HepG2 (cell line): ENCODE measurements around the gene TUBB. TPM values are rescaled to one million over a fixed set of nuclear protein-coding genes. Genes with fewer than 3 reads are reported as not detected.

Experiments
- ADNP ChIP-seq: sonication (generic); formaldehyde crosslinking; IDR thresholded peaks from 2 replicates; pipeline ENCODE4 v1.4.0; 2020; ENCODE audit warnings: missing genetic modification reagents
- BCLAF1 ChIP-seq: fragments of 450-650 bp; IDR thresholded peaks from 2 replicates; pipeline ENCODE4 v1.6.1; 2017; ENCODE audit warnings: mild to moderate bottlenecking
- ETV6 ChIP-seq: sonication (generic); formaldehyde crosslinking; conservative IDR thresholded peaks from 2 replicates; pipeline ENCODE4 v1.4.0; 2020; ENCODE audit warnings: missing genetic modification reagents
- FOXP1 ChIP-seq, 2 experiments: fragments of 450-650 bp in 1 of 2; IDR thresholded peaks; 2 replicates each; pipeline ENCODE4 v1.6.1; 2017 to 2018; ENCODE audit warnings: antibody characterized with exemption in 1 of 2
- GFI1 ChIP-seq: sonication (generic); formaldehyde crosslinking; IDR thresholded peaks from 2 replicates; pipeline ENCODE4 v1.5.0; 2020; ENCODE audit warnings: missing genetic modification reagents, mild to moderate bottlenecking, borderline replicate concordance
- HIVEP1 ChIP-seq: sonication (generic); formaldehyde crosslinking; IDR thresholded peaks from 2 replicates; pipeline ENCODE4 v1.4.0; 2020; ENCODE audit warnings: mild to moderate bottlenecking, missing genetic modification reagents
- IKZF4 ChIP-seq: sonication (generic); formaldehyde crosslinking; IDR thresholded peaks from 2 replicates; pipeline ENCODE4 v1.5.1; 2020; ENCODE audit warnings: borderline replicate concordance, mild to moderate bottlenecking, low read depth, missing genetic modification reagents; ENCODE audit errors: not compliant biosample characterization
- IRX3 ChIP-seq: sonication (generic); formaldehyde crosslinking; IDR thresholded peaks from 2 replicates; pipeline ENCODE4 v1.8.1; 2023; ENCODE audit warnings: mild to moderate bottlenecking, low read depth, missing genetic modification reagents, borderline replicate concordance
- KMT2B ChIP-seq: IDR thresholded peaks from 2 replicates; pipeline ENCODE4 v1.6.1; 2016; ENCODE audit warnings: missing genetic modification reagents, missing compliant biosample characterization
- MIER2 ChIP-seq: IDR thresholded peaks from 2 replicates; pipeline ENCODE4 v1.6.1; 2016; ENCODE audit warnings: missing biosample characterization, missing genetic modification reagents
- MIER3 ChIP-seq: IDR thresholded peaks from 2 replicates; pipeline ENCODE4 v1.6.1; 2016; ENCODE audit warnings: missing compliant biosample characterization, borderline replicate concordance
- NFIC ChIP-seq: IDR thresholded peaks from 2 replicates; pipeline ENCODE4 v1.6.1; 2012; ENCODE audit warnings: mild to moderate bottlenecking, low read length, inconsistent platforms
- NR1H2 ChIP-seq: sonication (generic); formaldehyde crosslinking; IDR thresholded peaks from 2 replicates; pipeline ENCODE4 v1.8.1; 2022; ENCODE audit warnings: low read depth, missing genetic modification reagents, borderline replicate concordance
- PHF5A ChIP-seq: IDR thresholded peaks from one replicate; pipeline ENCODE4 v1.6.1; 2018; ENCODE audit warnings: low read depth, missing genetic modification reagents; ENCODE audit not compliant: unreplicated experiment
- RBM39 ChIP-seq: fragments of 200-400 bp; formaldehyde crosslinking; IDR thresholded peaks from one replicate; pipeline ENCODE4 v1.6.1; 2018; ENCODE audit warnings: antibody characterized with exemption, mild to moderate bottlenecking, low read depth, low read length; ENCODE audit not compliant: poor library complexity, severe bottlenecking
- SAP130 ChIP-seq: IDR thresholded peaks from 2 replicates; pipeline ENCODE4 v1.6.1; 2016; ENCODE audit warnings: low read depth
- SNAPC5 ChIP-seq: sonication (generic); formaldehyde crosslinking; IDR thresholded peaks from 2 replicates; pipeline ENCODE4 v1.8.1; 2023; ENCODE audit warnings: mild to moderate bottlenecking, missing genetic modification reagents, borderline replicate concordance
- TAF1 ChIP-seq: sonication (generic); formaldehyde crosslinking; IDR thresholded peaks from 2 replicates; pipeline ENCODE4 v1.4.0; 2020; ENCODE audit warnings: missing genetic modification reagents
- TBX3 ChIP-seq: fragments of 450-650 bp; IDR thresholded peaks from 2 replicates; pipeline ENCODE4 v1.6.1; 2017; ENCODE audit warnings: antibody characterized with exemption, mild to moderate bottlenecking, inconsistent platforms, borderline replicate concordance
- TEF ChIP-seq: sonication (generic); formaldehyde crosslinking; IDR thresholded peaks from 2 replicates; pipeline ENCODE4 v1.5.0; 2020; ENCODE audit warnings: missing genetic modification reagents
- TERF1 ChIP-seq: sonication (generic); formaldehyde crosslinking; IDR thresholded peaks from 2 replicates; pipeline ENCODE4 v1.8.0; 2022; ENCODE audit warnings: mild to moderate bottlenecking, missing genetic modification reagents, moderate library complexity
- ZNF652 ChIP-seq: IDR thresholded peaks from 2 replicates; pipeline ENCODE4 v1.6.1; 2016; ENCODE audit warnings: low read depth, borderline replicate concordance
- ZNF691 ChIP-seq: sonication (generic); formaldehyde crosslinking; IDR thresholded peaks from 2 replicates; pipeline ENCODE4 v1.4.0; 2020; ENCODE audit warnings: missing genetic modification reagents, low read depth, mild to moderate bottlenecking, borderline replicate concordance
- ZSCAN20 ChIP-seq: sonication (generic); formaldehyde crosslinking; IDR thresholded peaks from 2 replicates; pipeline ENCODE4 v1.4.0; 2020; ENCODE audit warnings: missing genetic modification reagents, mild to moderate bottlenecking, borderline replicate concordance
- polyA plus RNA-seq, 8 experiments: library from polyadenylated mRNA; depleted of rRNA in 3 of 8; stranded (reverse) in 7 of 8; unstranded in 1 of 8; fragments of >200 nt; fragmentation: Illumina TruSeq in 4 of 8; extraction: Trizol in 4 of 8; gene quantifications; 2 replicates each; pipeline versions ENCODE4 v1.2.1 to v1.2.3, GENCODE V29; 2011 to 2016; ENCODE audit warnings: low read depth in 4 of 8, missing spikeins in 1 of 8, mixed read lengths in 1 of 8; ENCODE audit not compliant: insufficient read depth in 1 of 8
- total RNA-seq, 5 experiments: library from RNA; depleted of rRNA; stranded (reverse); fragments of >200 nt; fragmentation: Illumina TruSeq; extraction: Trizol; gene quantifications; 2 replicates each; pipeline ENCODE4 v1.2.3, GENCODE V29; 2016; ENCODE audit warnings: low read depth in 1 of 5

Gene TUBB
- total and polyA plus RNA-seq, 2 of the 13 experiments (the other 11 are each of a cell fraction or from before 2014, with no cell fraction given) = 911 to 1,163 TPM

- TF ChIP-seq BCLAF1 = no peak
- TF ChIP-seq PHF5A (CRISPR knock-in tag) = peak; percentile 66
- TF ChIP-seq TEF (CRISPR knock-in tag) = no peak
- TF ChIP-seq TAF1 = peak; percentile 97
- TF ChIP-seq KMT2B (CRISPR knock-in tag) = no peak; the same call in 1 of the 2 replicates
- no peak for TF ChIP-seq IKZF4
- no peak for TF ChIP-seq HIVEP1 (CRISPR knock-in tag)
- TF ChIP-seq GFI1 = peak; percentile 39; the same call in 1 of the 2 replicates
- TF ChIP-seq MIER3 (CRISPR knock-in tag) = 0 out of 2 replicates have a peak, but pooled peaks have one; percentile 36
- TF ChIP-seq TERF1 (CRISPR knock-in tag) = no peak
- no peak for TF ChIP-seq ADNP (CRISPR knock-in tag)
- no peak; the same call in 1 of the 2 replicates for TF ChIP-seq FOXP1 (IDR thresholded peaks at IDR 0.05)
- TF ChIP-seq FOXP1 (CRISPR knock-in tag; IDR thresholded peaks at IDR 0.05) = peak; percentile 18
- no peak for TF ChIP-seq ZNF691 (CRISPR knock-in tag)
- TF ChIP-seq TBX3 = no peak
- TF ChIP-seq IRX3 (CRISPR knock-in tag) = peak; percentile 67; the same call in 1 of the 2 replicates
- TF ChIP-seq ZNF652 = no peak
- no peak for TF ChIP-seq ZSCAN20 (CRISPR knock-in tag)
- TF ChIP-seq RBM39 = no peak
- TF ChIP-seq MIER2 (CRISPR knock-in tag) = no peak; the same call in 1 of the 2 replicates
- TF ChIP-seq ETV6 (CRISPR knock-in tag) = no peak
- no peak for TF ChIP-seq SNAPC5
- peak; percentile 10; the same call in 1 of the 2 replicates for TF ChIP-seq NFIC
- peak; percentile 83 for TF ChIP-seq SAP130 (CRISPR knock-in tag)
- TF ChIP-seq NR1H2 (CRISPR knock-in tag) = no peak
Measured at GRCh38 chr6:30719791-30720737, at the start of gene TUBB (continued).
